ENCODE measurements around the gene IGSF22. TPM values are rescaled to one million over a fixed set of nuclear protein-coding genes. Genes with fewer than 3 reads are reported as not detected.

Gene IGSF22
- total and polyA plus RNA-seq, 9 of the 15 experiments (the other 6 are each of a cell fraction or from before 2014, with no cell fraction given), result not detected

DNA sequence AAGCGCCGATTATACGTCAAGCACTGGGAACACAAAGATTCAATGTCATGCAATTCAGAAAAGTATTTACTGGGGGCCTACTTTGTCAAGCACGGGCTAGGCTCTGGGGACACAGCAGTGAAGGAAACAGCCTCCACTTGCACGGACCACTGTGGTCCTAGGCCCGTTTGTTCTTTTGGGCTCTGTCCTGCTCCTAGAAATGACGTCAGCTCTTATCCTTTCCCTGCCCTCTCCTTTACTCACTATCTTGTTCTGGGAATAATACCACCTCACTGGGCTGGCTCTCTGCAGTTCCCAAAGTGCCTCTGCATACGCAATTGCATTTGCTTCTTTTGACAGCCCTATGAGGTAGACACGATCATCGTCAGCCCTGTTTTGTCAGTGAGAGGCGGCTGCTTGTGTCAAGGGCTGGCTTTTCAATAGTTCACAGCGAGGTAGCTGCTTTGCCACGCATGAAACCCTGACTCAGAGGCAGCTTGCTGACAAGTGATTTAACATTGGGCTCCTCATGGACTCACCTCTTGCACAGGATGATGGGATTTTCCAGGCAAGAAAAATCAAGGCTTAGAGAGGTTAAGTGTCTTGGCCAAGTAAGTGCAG, 22.9 kb upstream of the IGSF22 start:
- FAIRE-seq, result no peak
- intact Hi-C loops (cut with micrococcal nuclease), result no loop called here
- CTCF ChIA-PET (ENCODE audit: low intra/inter-chr PET ratio), result no interaction called here

More for the DNA sequence above, 22.9 kb upstream of the IGSF22 start:
- Histone ChIP-seq H3K27ac (ENCODE audit: extremely low read depth, low read depth, low read length) (no peak overlapping the region), H2AFZ (ENCODE audit: low read depth, low read length) (no peak overlapping the region; the same call in 1 of the 2 replicates), H3K36me3 (ENCODE audit: control insufficient read depth, insufficient read depth, low read length) (no peaks in the 10 kb centered on the region), H3K27me3 (ENCODE audit: control insufficient read depth in 2 of 2, insufficient read depth in 2 of 2, low read length in 2 of 2) (peaks cover 18 to 64% of the 10 kb centered on the region in 2 experiments; a peak in 4 of 5 replicates), H3K79me2 (ENCODE audit: control insufficient read depth, insufficient read depth, low read length) (no peaks in the 10 kb centered on the region), H4K20me1 (replicated peaks; ENCODE audit: control insufficient read depth, insufficient read depth, low read length) (no peaks in the 10 kb centered on the region), H3K9ac (ENCODE audit: insufficient read depth in 1 of 2, low read depth in 2 of 2, low read length in 2 of 2) (no peak overlapping the region), H3K4me1 (replicated peaks in 1 of 2; ENCODE audit: control insufficient read depth in 2 of 2, insufficient read depth in 2 of 2, low read length in 2 of 2) (no peaks in the 10 kb centered on the region), H3K4me3 (no peak overlapping the region), H3K4me2 (ENCODE audit: insufficient read depth, low read length) (no peak overlapping the region), H3K9me1 (ENCODE audit: control insufficient read depth, insufficient read depth, low read length) (no peaks in the 10 kb centered on the region), H3K9me3 (replicated peaks; ENCODE audit: control insufficient read depth, insufficient read depth, low read depth, low read length) (no peaks in the 10 kb centered on the region)
- ATAC-seq (no peak), DNase-seq (ENCODE audit: extremely low read depth in 1 of 4, low spot score in 3 of 4) (no peak)
- POLR2A ChIA-PET, result interaction anchor here (1.1 kb wide), 1 partner anchor 10 kb away, joined by 6 read pairs; no protein-coding TSS in a partner anchor
- no TSS peak for BruUV-seq (replicated peaks)
- TF ChIP-seq FOXM1 (IDR thresholded peaks at IDR 0.05; ENCODE audit: low read depth), result no peak
- no peak for TF ChIP-seq FOXM1 (CRISPR knock-in tag; IDR thresholded peaks at IDR 0.05; ENCODE audit: low read depth)
- TF ChIP-seq ATF1 (CRISPR knock-in tag; IDR thresholded peaks at IDR 0.05), result no peak
- peak; percentile 33; the same call in 1 of the 2 replicates for TF ChIP-seq ATF1 (tag; IDR thresholded peaks at IDR 0.05)
- TF ChIP-seq, protein P1, sequence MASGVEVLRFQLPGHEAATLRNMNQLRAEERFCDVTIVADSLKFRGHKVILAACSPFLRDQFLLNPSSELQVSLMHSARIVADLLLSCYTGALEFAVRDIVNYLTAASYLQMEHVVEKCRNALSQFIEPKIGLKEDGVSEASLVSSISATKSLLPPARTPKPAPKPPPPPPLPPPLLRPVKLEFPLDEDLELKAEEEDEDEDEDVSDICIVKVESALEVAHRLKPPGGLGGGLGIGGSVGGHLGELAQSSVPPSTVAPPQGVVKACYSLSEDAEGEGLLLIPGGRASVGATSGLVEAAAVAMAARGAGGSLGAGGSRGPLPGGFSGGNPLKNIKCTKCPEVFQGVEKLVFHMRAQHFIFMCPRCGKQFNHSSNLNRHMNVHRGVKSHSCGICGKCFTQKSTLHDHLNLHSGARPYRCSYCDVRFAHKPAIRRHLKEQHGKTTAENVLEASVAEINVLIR (CRISPR knock-in tag; IDR thresholded peaks at IDR 0.05), result no peak
- TF ChIP-seq, protein P2, sequence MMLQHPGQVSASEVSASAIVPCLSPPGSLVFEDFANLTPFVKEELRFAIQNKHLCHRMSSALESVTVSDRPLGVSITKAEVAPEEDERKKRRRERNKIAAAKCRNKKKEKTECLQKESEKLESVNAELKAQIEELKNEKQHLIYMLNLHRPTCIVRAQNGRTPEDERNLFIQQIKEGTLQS (IDR thresholded peaks at IDR 0.05), result peak; percentile 53
- TF ChIP-seq, protein P2 (CRISPR knock-in tag; conservative IDR thresholded peaks at IDR 0.05), result no peak
- no peak for TF ChIP-seq ZZZ3 (IDR thresholded peaks at IDR 0.05)
- no peak for TF ChIP-seq ZNF695 (CRISPR knock-in tag; IDR thresholded peaks at IDR 0.05)
- peak; percentile 72 for TF ChIP-seq ATF7 (IDR thresholded peaks at IDR 0.05)
- in situ Hi-C loops (cut with MboI), result loop anchor here (25.0 kb wide), 1 partner anchor 212 kb away; the partner anchor contains the start of gene TSG101
- under 1% methylated on average over 13 of the region's 13 CpGs for WGBS (ENCODE audit: insufficient coverage, low coverage, missing lambda C conversion rate)

Measured in K562 (cell line).